Measurements from ENCODE around the gene DOCK7. TPM values are rescaled to one million over a fixed set of nuclear protein-coding genes. Genes with fewer than 3 reads are reported as not detected.

Gene DOCK7
- polyA plus RNA-seq, 1 experiment, result 56.5 TPM

DNA sequence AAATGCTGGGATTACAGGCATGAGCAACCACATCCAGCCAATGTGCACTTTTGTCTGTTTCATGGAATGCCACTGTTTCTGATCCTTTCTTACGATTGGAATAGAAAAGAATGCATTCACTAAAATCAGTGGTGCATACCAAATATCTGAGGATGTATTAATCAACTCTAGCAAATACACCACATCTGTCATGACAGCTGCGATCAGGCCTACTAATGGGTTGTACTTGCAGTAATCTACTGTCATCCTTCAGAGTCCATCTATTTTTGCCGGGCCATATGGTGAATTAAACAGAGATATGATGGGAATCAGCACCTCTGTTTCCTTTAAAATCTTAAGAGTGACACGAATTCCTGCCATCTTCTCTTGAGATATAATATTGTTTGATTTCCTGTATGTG lies 259.8 kb downstream of the DOCK7 start:
- Histone ChIP-seq H3K4me3 (ENCODE audit: low read depth, low read length) (no peak overlapping the region), H3K36me3 (ENCODE audit: control insufficient read depth, insufficient read depth, low read length) (no peaks in the 10 kb centered on the region), H3K27me3 (ENCODE audit: control insufficient read depth, insufficient read depth, low read length) (no peaks in the 10 kb centered on the region)
- ChIA-PET POLR2A (no interaction called here), CTCF (no interaction called here)
- TF ChIP-seq, protein P1, sequence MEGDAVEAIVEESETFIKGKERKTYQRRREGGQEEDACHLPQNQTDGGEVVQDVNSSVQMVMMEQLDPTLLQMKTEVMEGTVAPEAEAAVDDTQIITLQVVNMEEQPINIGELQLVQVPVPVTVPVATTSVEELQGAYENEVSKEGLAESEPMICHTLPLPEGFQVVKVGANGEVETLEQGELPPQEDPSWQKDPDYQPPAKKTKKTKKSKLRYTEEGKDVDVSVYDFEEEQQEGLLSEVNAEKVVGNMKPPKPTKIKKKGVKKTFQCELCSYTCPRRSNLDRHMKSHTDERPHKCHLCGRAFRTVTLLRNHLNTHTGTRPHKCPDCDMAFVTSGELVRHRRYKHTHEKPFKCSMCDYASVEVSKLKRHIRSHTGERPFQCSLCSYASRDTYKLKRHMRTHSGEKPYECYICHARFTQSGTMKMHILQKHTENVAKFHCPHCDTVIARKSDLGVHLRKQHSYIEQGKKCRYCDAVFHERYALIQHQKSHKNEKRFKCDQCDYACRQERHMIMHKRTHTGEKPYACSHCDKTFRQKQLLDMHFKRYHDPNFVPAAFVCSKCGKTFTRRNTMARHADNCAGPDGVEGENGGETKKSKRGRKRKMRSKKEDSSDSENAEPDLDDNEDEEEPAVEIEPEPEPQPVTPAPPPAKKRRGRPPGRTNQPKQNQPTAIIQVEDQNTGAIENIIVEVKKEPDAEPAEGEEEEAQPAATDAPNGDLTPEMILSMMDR (IDR thresholded peaks at IDR 0.05; ENCODE audit: insufficient read depth, low read depth, low read length), result no peak
- DNase-seq (ENCODE audit: low read depth), result no peak

DNA sequence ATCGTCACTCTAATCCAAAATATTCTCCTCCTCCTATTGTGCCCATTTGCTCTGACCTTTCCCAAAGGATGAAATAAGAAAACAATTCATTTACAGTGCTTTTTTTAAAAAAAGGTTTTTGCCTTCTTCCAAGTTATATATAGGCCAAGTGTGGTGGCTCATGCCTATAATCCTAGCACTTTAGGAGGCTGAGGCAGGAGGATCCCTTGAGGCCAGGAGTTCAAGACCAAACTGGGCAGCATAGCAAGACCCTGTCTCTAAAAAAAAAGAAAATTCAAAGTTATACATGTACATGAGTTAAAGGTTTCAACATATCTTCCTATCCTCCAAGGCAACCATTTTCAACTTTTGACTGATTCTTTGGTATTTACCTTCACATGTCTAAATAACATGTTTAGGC lies 261.4 kb downstream of the DOCK7 start:
- CTCF ChIA-PET, result interaction anchor here (1.4 kb wide), 1 partner anchor 9 kb away, joined by 4 read pairs; no protein-coding TSS in a partner anchor
- Histone ChIP-seq H3K27me3 (ENCODE audit: control insufficient read depth, insufficient read depth, low read length) (no peaks in the 10 kb centered on the region), H3K36me3 (ENCODE audit: control insufficient read depth, insufficient read depth, low read length) (no peaks in the 10 kb centered on the region), H3K4me3 (ENCODE audit: low read depth, low read length) (no peak overlapping the region)
- no peak for DNase-seq (ENCODE audit: low read depth)
- POLR2A ChIA-PET, result no interaction called here
- TF ChIP-seq, protein P1 (IDR thresholded peaks at IDR 0.05; ENCODE audit: insufficient read depth, low read depth, low read length), result no peak

DNA sequence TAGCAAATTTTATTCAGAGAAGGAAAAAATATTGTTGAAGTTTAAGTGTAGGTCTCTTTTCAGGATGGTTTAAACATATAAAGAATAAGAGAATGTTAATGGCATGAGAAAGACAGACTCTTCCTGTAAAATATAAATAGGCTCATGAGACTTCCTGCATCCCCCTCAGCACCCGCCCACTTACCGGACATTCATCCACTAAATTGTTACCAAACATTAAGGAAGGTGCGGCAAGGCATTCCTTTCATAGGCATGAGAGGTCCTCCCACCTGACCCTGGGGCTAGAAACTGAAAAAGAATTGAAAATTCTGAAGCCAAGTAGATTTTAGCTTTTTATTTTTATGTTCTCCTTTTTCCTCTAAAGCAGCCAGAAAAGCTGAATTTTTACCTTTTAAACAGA lies 261.9 kb downstream of the DOCK7 start:
- H3K36me3 ChIP-seq (ENCODE audit: control insufficient read depth, insufficient read depth, low read length), result no peaks in the 10 kb centered on the region
- TF ChIP-seq, protein P1 (IDR thresholded peaks at IDR 0.05; ENCODE audit: insufficient read depth, low read depth, low read length), result no peak
- H3K4me3 ChIP-seq (ENCODE audit: low read depth, low read length), result no peak overlapping the region
- ChIA-PET CTCF (no interaction called here), POLR2A (no interaction called here)
- no peaks in the 10 kb centered on the region for H3K27me3 ChIP-seq (ENCODE audit: control insufficient read depth, insufficient read depth, low read length)
- no peak for DNase-seq (ENCODE audit: low read depth)

DNA sequence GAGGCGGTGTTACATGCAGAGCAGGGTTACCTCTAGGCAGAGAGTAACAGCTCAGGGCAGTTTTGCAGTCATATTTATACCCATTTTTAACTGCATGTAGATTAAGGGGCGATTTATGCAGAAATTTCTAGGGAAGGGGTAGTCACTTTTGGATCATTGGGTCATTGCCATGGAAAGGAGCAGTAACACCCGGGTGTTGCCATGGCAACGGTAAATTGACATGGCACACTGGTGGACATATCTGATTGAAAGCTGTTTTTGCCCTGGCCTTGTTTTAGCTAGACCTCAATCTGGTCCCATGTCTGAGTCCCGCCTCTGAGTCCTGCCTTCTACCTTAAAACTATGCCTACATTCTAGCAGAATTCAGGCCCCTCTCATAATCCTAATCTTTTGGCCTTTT lies 263.1 kb downstream of the DOCK7 start:
- TF ChIP-seq, protein P1 (IDR thresholded peaks at IDR 0.05; ENCODE audit: insufficient read depth, low read depth, low read length), result no peak
- ChIA-PET CTCF (interaction anchor here (1.0 to 1.3 kb wide), 3 partner anchors 9 to 415 kb away, joined by 3 to 4 read pairs (median 3); no protein-coding TSS in a partner anchor), POLR2A (no interaction called here)
- Histone ChIP-seq H3K36me3 (ENCODE audit: control insufficient read depth, insufficient read depth, low read length) (no peaks in the 10 kb centered on the region), H3K27me3 (ENCODE audit: control insufficient read depth, insufficient read depth, low read length) (no peaks in the 10 kb centered on the region), H3K4me3 (ENCODE audit: low read depth, low read length) (no peak overlapping the region)
- no peak for DNase-seq (ENCODE audit: low read depth)

DNA sequence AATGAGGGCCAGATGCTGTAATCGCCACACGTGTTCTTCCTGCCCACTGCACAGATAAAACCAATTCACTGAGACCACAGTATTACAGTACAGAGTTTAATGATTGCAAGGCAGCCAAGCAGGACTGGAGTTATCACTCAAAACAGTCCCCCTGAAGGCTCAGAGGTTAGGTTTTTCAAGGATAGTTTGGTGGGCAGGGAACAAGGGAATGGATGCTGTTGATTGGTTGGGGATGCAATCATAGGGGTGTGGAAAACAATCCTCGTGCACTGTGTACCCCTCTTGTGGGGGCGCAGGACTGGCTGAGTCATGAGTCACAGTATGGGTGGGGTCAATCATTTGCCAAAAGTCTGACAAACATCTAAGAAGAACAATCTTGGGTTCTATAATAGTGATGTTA lies 263.8 kb downstream of the DOCK7 start:
- no peak for DNase-seq (ENCODE audit: low read depth)
- no peak overlapping the region for H3K4me3 ChIP-seq (ENCODE audit: low read depth, low read length)
- no peaks in the 10 kb centered on the region for H3K27me3 ChIP-seq (ENCODE audit: control insufficient read depth, insufficient read depth, low read length)
- ChIA-PET POLR2A (no interaction called here), CTCF (interaction anchor here (1.3 kb wide), 1 partner anchor 11 kb away, joined by 4 read pairs; no protein-coding TSS in a partner anchor)
- TF ChIP-seq, protein P1 (IDR thresholded peaks at IDR 0.05; ENCODE audit: insufficient read depth, low read depth, low read length), result no peak
- no peaks in the 10 kb centered on the region for H3K36me3 ChIP-seq (ENCODE audit: control insufficient read depth, insufficient read depth, low read length)
